Mesenchymal stem cell (in vitro differentiated cells and primary cell): ENCODE measurements around the gene DDAH1.

ENCODE experiments used
- DNase-seq: peaks from one replicate; pipeline ENCODE4 v3.0.0-alpha.2; 2013
- H2AFZ ChIP-seq: one replicate; pipeline ENCODE4 v1.6.1; 2013; ENCODE audit warnings: low read depth, mild to moderate bottlenecking, control low read depth, inconsistent platforms, low read length, moderate library complexity
- H2AK5ac ChIP-seq: 2 replicates; pipeline ENCODE4 v1.6.1; 2013; ENCODE audit warnings: low read length, moderate library complexity, mild to moderate bottlenecking, inconsistent platforms; ENCODE audit not compliant: severe bottlenecking
- H2BK120ac ChIP-seq: one replicate; pipeline ENCODE4 v1.6.1; 2013; ENCODE audit warnings: low read depth, mild to moderate bottlenecking, inconsistent platforms, low read length, moderate library complexity
- H2BK12ac ChIP-seq, 2 experiments: one replicate each; pipeline ENCODE4 v1.6.1; 2013; ENCODE audit warnings: inconsistent platforms in 2 of 2, low read length in 2 of 2, mild to moderate bottlenecking in 2 of 2, moderate library complexity in 2 of 2, control low read depth in 1 of 2
- H2BK15ac ChIP-seq: one replicate; pipeline ENCODE4 v1.6.1; 2013; ENCODE audit warnings: mild to moderate bottlenecking, low read depth, inconsistent platforms; ENCODE audit not compliant: poor library complexity, severe bottlenecking
- H2BK5ac ChIP-seq: 2 replicates; pipeline ENCODE4 v1.6.1; 2013; ENCODE audit warnings: low read depth, mild to moderate bottlenecking, low read length, control low read depth, inconsistent platforms; ENCODE audit not compliant: poor library complexity, severe bottlenecking
- H3K14ac ChIP-seq, 2 experiments: one replicate each; pipeline ENCODE4 v1.6.1; 2013; ENCODE audit warnings: inconsistent platforms in 2 of 2, low read length in 2 of 2, control low read depth in 1 of 2, mild to moderate bottlenecking in 1 of 2, moderate library complexity in 1 of 2
- H3K18ac ChIP-seq, 2 experiments: one replicate each; pipeline ENCODE4 v1.6.1; 2013; ENCODE audit warnings: inconsistent platforms in 2 of 2, low read length in 2 of 2, control low read depth in 1 of 2, low read depth in 1 of 2, mild to moderate bottlenecking in 1 of 2
- H3K23ac ChIP-seq, 2 experiments: one replicate each; pipeline ENCODE4 v1.6.1; 2013; ENCODE audit warnings: inconsistent platforms in 2 of 2, low read length in 2 of 2, mild to moderate bottlenecking in 2 of 2, moderate library complexity in 2 of 2, control low read depth in 1 of 2
- H3K27ac ChIP-seq: 2 replicates; pipeline ENCODE4 v1.5.1; 2013; ENCODE audit warnings: mild to moderate bottlenecking, moderate library complexity, low read length, control low read depth, inconsistent platforms; ENCODE audit not compliant: poor library complexity, severe bottlenecking
- H3K27me3 ChIP-seq, 2 experiments: 2 replicates each; pipeline versions ENCODE4 v1.6.1 to v1.7.0; 2013; ENCODE audit warnings: low read length in 2 of 2, mild to moderate bottlenecking in 2 of 2, moderate library complexity in 2 of 2, control low read depth in 1 of 2, inconsistent platforms in 1 of 2; ENCODE audit not compliant: control insufficient read depth in 1 of 2, insufficient read depth in 1 of 2
- H3K36me3 ChIP-seq, 2 experiments: 2 replicates each; pipeline versions ENCODE4 v1.6.1 to v1.7.0; 2013; ENCODE audit warnings: low read length in 2 of 2, control low read depth in 1 of 2, inconsistent platforms in 1 of 2, low read depth in 1 of 2, mild to moderate bottlenecking in 1 of 2; ENCODE audit not compliant: insufficient read depth in 2 of 2, control insufficient read depth in 1 of 2
- H3K4ac ChIP-seq, 2 experiments: one replicate each; pipeline ENCODE4 v1.6.1; 2013; ENCODE audit warnings: inconsistent platforms in 2 of 2, low read length in 2 of 2, mild to moderate bottlenecking in 2 of 2, moderate library complexity in 2 of 2, control low read depth in 1 of 2, low read depth in 1 of 2
- H3K4me1 ChIP-seq: 2 replicates; pipeline ENCODE4 v1.6.1; 2013; ENCODE audit warnings: low read depth, low read length, control low read depth; ENCODE audit not compliant: control insufficient read depth, insufficient read depth
- H3K4me2 ChIP-seq: 2 replicates; pipeline ENCODE4 v1.6.1; 2013; ENCODE audit warnings: low read length, mild to moderate bottlenecking, inconsistent platforms; ENCODE audit not compliant: poor library complexity, severe bottlenecking
- H3K4me3 ChIP-seq, 2 experiments: 2 replicates each; pipeline versions ENCODE4 v1.5.1 to v1.7.0; 2013; ENCODE audit warnings: low read length in 2 of 2, mild to moderate bottlenecking in 2 of 2, control low read depth in 1 of 2, low read depth in 1 of 2; ENCODE audit not compliant: insufficient read depth in 1 of 2
- H3K79me1 ChIP-seq: replicated peaks from 2 replicates; pipeline ENCODE4 v1.6.1; 2013; ENCODE audit warnings: mild to moderate bottlenecking, control low read depth, low read length, inconsistent platforms; ENCODE audit not compliant: poor library complexity, severe bottlenecking
- H3K9ac ChIP-seq: 2 replicates; pipeline ENCODE4 v1.7.0; 2013; ENCODE audit warnings: mild to moderate bottlenecking, low read length, moderate library complexity
- H3K9me3 ChIP-seq: 2 replicates; pipeline ENCODE4 v1.7.0; 2013; ENCODE audit warnings: mild to moderate bottlenecking, low read length; ENCODE audit not compliant: control insufficient read depth
- H4K8ac ChIP-seq: one replicate; pipeline ENCODE4 v1.6.1; 2013; ENCODE audit warnings: inconsistent platforms, mild to moderate bottlenecking, low read length, moderate library complexity
- H4K91ac ChIP-seq: one replicate; pipeline ENCODE4 v1.6.1; 2013; ENCODE audit warnings: mild to moderate bottlenecking, low read length, inconsistent platforms
- WGBS: methylation state at CpG from one replicate; pipeline ENCODE4 v1.1.7; 2013; ENCODE audit warnings: mixed read lengths; 5-methylcytosine and 5-hydroxymethylcytosine counted together

Gene DDAH1

GRCh38 chr1:85321237-85321964 is 143.6 kb downstream of the DDAH1 start:
- 85% methylated on average over 6 of the region's 7 CpGs for WGBS
- H3K27me3 ChIP-seq = no peaks in the 10 kb centered on the region
- H3K18ac ChIP-seq = no peak overlapping the region
- H2BK120ac ChIP-seq = no peak overlapping the region
- H3K4ac ChIP-seq = peak overlapping the region in 1 of 2 experiments; percentile 11
- peak; percentile 75 for DNase-seq
- H2BK15ac ChIP-seq = no peak overlapping the region
- H3K4me2 ChIP-seq = no peak overlapping the region
- no peak overlapping the region for H3K9ac ChIP-seq
- H2AK5ac ChIP-seq = peak overlapping the region; percentile 72
- no peak overlapping the region for H2BK12ac ChIP-seq
- no peak overlapping the region for H4K8ac ChIP-seq
- H4K91ac ChIP-seq = no peak overlapping the region
- no peaks in the 10 kb centered on the region for H3K9me3 ChIP-seq
- peak overlapping the region; percentile 21 for H3K27ac ChIP-seq
- peaks cover 18% of the 10 kb centered on the region for H3K79me1 ChIP-seq
- H3K36me3 ChIP-seq = peaks cover 0 to 3% of the 10 kb centered on the region in 2 experiments
- H3K23ac ChIP-seq = no peak overlapping the region
- H3K14ac ChIP-seq = no peak overlapping the region
- H2AFZ ChIP-seq = no peak overlapping the region
- peaks cover 9% of the 10 kb centered on the region for H3K4me1 ChIP-seq
- H2BK5ac ChIP-seq = no peak overlapping the region
- H3K4me3 ChIP-seq = no peak overlapping the region

DNA sequence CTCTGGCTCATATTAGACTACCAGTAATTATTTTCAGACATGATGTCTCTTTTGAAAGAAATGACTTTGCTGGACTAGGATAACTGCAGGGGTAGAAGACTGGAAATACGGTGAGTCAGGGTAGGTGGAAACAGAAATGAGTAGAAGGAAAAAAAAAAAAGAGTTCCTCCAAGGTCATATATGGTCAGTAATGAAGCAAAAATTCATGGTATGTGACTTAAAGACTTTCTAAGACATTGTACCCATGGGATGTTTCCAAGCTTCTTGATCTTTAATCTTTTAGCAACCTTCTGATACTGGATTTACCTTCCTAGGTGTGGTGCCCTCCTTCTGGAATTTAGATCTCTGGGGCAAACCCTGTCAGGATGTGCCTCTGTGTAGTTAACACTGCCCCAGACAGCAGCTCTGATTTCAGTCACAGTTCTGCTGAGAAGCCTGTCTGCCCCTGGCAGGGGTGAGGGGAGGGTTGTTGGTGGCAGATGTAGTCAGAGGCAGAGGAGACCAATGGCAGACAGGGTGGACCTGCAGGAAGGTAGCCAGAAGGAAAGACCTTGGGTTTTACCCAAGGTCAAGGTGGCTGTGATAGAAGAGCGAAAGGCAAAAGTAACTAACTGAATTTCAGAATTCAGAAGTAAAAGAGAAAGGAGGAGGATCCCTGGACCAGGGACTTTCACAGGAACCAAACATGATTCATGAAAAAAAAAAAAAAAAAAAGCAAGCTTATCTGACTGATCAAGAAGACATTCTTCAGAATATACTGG is 144.4 kb downstream of the DDAH1 start:
- H3K79me1 ChIP-seq = peaks cover 18% of the 10 kb centered on the region
- H3K4me3 ChIP-seq = no peak overlapping the region
- no peaks in the 10 kb centered on the region for H3K27me3 ChIP-seq
- 61% methylated on average over 2 of the region's 2 CpGs for WGBS
- no peak overlapping the region for H2BK120ac ChIP-seq
- peak overlapping the region; percentile 70 for H4K8ac ChIP-seq
- peak overlapping the region; percentile 79 for H3K27ac ChIP-seq
- H2AFZ ChIP-seq = no peak overlapping the region
- no peak overlapping the region for H3K4me2 ChIP-seq
- no peak overlapping the region for H3K14ac ChIP-seq
- H3K36me3 ChIP-seq = peaks cover 0 to 3% of the 10 kb centered on the region in 2 experiments
- peak overlapping the region in 1 of 2 experiments; percentile 45 for H3K18ac ChIP-seq
- H3K9me3 ChIP-seq = no peaks in the 10 kb centered on the region
- no peak overlapping the region for H2BK15ac ChIP-seq
- H3K23ac ChIP-seq = no peak overlapping the region
- peak overlapping the region in 1 of 2 experiments; percentile 76 for H3K4ac ChIP-seq
- peak overlapping the region; percentile 70 for H3K9ac ChIP-seq
- peak overlapping the region; percentile 65 to 98 for H2BK12ac ChIP-seq
- H4K91ac ChIP-seq = peak overlapping the region; percentile 88
- H3K4me1 ChIP-seq = peaks cover 11% of the 10 kb centered on the region
- peak overlapping the region; percentile 91 for H2BK5ac ChIP-seq
- peak overlapping the region; percentile 100 for H2AK5ac ChIP-seq
- peak; percentile 62 for DNase-seq

DNA sequence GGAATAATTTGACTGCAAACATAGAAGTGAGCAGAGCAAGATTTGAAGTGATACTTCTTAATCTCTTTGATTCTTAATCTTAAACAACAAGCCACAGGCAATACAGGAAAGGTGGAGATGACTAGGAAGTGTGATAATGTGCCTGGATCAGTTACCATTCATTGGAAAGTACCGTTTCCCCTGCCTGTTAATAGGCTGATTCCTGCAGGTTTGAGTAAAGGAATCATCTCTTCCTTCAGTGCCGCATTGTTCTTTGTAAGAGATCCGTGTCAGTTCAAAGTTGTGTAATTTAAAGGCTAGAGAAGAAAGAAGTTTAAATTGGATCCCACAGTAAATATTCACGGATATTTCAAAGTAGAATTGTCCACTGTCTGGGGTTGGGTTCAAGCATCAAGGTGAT is 145.0 kb downstream of the DDAH1 start:
- Histone ChIP-seq H3K14ac (no peak overlapping the region), H3K4me3 (no peak overlapping the region), H3K4ac (no peak overlapping the region), H3K27me3 (no peaks in the 10 kb centered on the region), H3K9ac (peak overlapping the region; percentile 70), H3K4me2 (no peak overlapping the region), H3K27ac (peak overlapping the region; percentile 62), H3K23ac (no peak overlapping the region), H3K18ac (peak overlapping the region in 1 of 2 experiments; percentile 46), H4K8ac (no peak overlapping the region), H2AFZ (no peak overlapping the region), H2BK12ac (peak overlapping the region in 1 of 2 experiments; percentile 98), H2BK120ac (no peak overlapping the region), H3K9me3 (no peaks in the 10 kb centered on the region), H4K91ac (peak overlapping the region; percentile 75), H3K4me1 (peaks cover 9% of the 10 kb centered on the region), H2BK15ac (no peak overlapping the region), H2AK5ac (no peak overlapping the region), H2BK5ac (no peak overlapping the region), H3K79me1 (peaks cover 15% of the 10 kb centered on the region), H3K36me3 (peaks cover 0 to 3% of the 10 kb centered on the region in 2 experiments)
- no peak for DNase-seq
- 91% methylated on average over 4 of the region's 4 CpGs for WGBS

- Histone ChIP-seq H3K4me1 (peaks cover 9% of the 10 kb centered on the region), H2BK15ac (no peak overlapping the region), H3K23ac (no peak overlapping the region), H2BK5ac (no peak overlapping the region), H4K91ac (no peak overlapping the region), H2BK120ac (no peak overlapping the region), H3K9me3 (no peaks in the 10 kb centered on the region), H3K14ac (no peak overlapping the region), H3K4me3 (no peak overlapping the region), H3K18ac (no peak overlapping the region), H3K27me3 (no peaks in the 10 kb centered on the region), H2AFZ (no peak overlapping the region), H3K4ac (no peak overlapping the region), H2AK5ac (no peak overlapping the region), H3K27ac (no peak overlapping the region), H3K9ac (peak overlapping the region; percentile 70), H4K8ac (no peak overlapping the region), H3K79me1 (peaks cover 15% of the 10 kb centered on the region), H3K36me3 (peaks cover 0 to 3% of the 10 kb centered on the region in 2 experiments), H2BK12ac (no peak overlapping the region), H3K4me2 (no peak overlapping the region)
- 97% methylated on average over 3 of the region's 3 CpGs for WGBS
- no peak for DNase-seq
Measured at GRCh38 chr1:85319491-85319890, 145.5 kb downstream of the DDAH1 start.
